Ammon's horn (tissue), 1 donor: ENCODE data around the gene BUB1B.
A peak's percentile ranks its signal among the peaks of the same experiment; 100 is the strongest.
"Not testable (repeated sequence)": the region's sequence is repeated elsewhere in the genome, so short reads cannot be mapped to it uniquely, and the experiment has no call there.

Experiments used
- DNase-seq: peaks from one replicate; pipeline ENCODE4 v3.0.0-alpha.2; 2016; ENCODE audit warnings: low spot score

BUB1B gene

GRCh38 chr15:40137303-40138200, 23.3 kb upstream of the BUB1B start:
- no peak for DNase-seq

GRCh38 chr15:40138201-40138570, 22.7 kb upstream of the BUB1B start:
- DNase-seq = not testable (repeated sequence)

- no peak for DNase-seq
Observed at GRCh38 chr15:40142428-40142827, 18.4 kb upstream of the BUB1B start.

GRCh38 chr15:40146037-40146436, 14.8 kb upstream of the BUB1B start:
- no peak for DNase-seq

GRCh38 chr15:40149339-40149738, 11.5 kb upstream of the BUB1B start:
- no peak for DNase-seq

GRCh38 chr15:40150163-40150925, 10.5 kb upstream of the BUB1B start:
- peak; percentile 31 for DNase-seq

- no peak for DNase-seq
Observed at GRCh38 chr15:40151499-40151898, 9.4 kb upstream of the BUB1B start.

GRCh38 chr15:40151991-40152390, 8.9 kb upstream of the BUB1B start:
- no peak for DNase-seq

GRCh38 chr15:40154821-40155220, 6.0 kb upstream of the BUB1B start:
- DNase-seq = not testable (repeated sequence)

GRCh38 chr15:40155270-40155910, 5.5 kb upstream of the BUB1B start:
- no peak for DNase-seq

- DNase-seq = no peak
Observed at GRCh38 chr15:40157778-40158447, 3.0 kb upstream of the BUB1B start.

- DNase-seq = no peak
Observed at GRCh38 chr15:40160021-40160420, 848 bp upstream of the BUB1B start.

GRCh38 chr15:40161693-40162391, 973 bp downstream of the BUB1B start:
- DNase-seq = no peak

GRCh38 chr15:40162552-40162951, 1.7 kb downstream of the BUB1B start:
- no peak for DNase-seq

GRCh38 chr15:40163657-40164416, 3.0 kb downstream of the BUB1B start:
- DNase-seq = no peak

- DNase-seq = not testable (repeated sequence)
Observed at GRCh38 chr15:40167374-40167773, 6.5 kb downstream of the BUB1B start.

- DNase-seq = no peak
Observed at GRCh38 chr15:40175160-40175559, 14.3 kb downstream of the BUB1B start.

- DNase-seq = no peak
Observed at GRCh38 chr15:40182358-40183029, 21.6 kb downstream of the BUB1B start.

GRCh38 chr15:40183636-40184463, 23.0 kb downstream of the BUB1B start:
- no peak for DNase-seq
